Activated CD4-positive, alpha-beta memory T cell treated with anti-CD3 and anti-CD28 coated beads, Interleukin-2, amount 10 ng/mL, durations not matched to agents 7 days and 5 days (primary cell): ENCODE measurements around the gene NRG3. TPM values are rescaled to one million over a fixed set of nuclear protein-coding genes. Genes with fewer than 3 reads are reported as not detected.
"Not testable (repeated sequence)": the region's sequence is repeated elsewhere in the genome, so short reads cannot be mapped to it uniquely, and the experiment has no call there.

Source experiments
- CTCF ChIA-PET: fragments of 350-600 bp; sonication (Branson Sonifier 250); formaldehyde crosslinking; loops from one replicate; lab custom pipeline; 2021; ENCODE audit warnings: antibody characterized with exemption, inconsistent platforms; lab: Charles Lee
- POLR2A ChIA-PET: fragments of 350-600 bp; sonication (Branson Sonifier 250); formaldehyde crosslinking; loops from one replicate; lab custom pipeline; 2021; ENCODE audit warnings: antibody characterized with exemption; lab: Charles Lee
- DNase-seq: peaks from one replicate; pipeline ENCODE4 v3.0.0-alpha.2; 2020
- H3K27ac Mint-ChIP-seq: one replicate; pipeline ENCODE4 v1.8.0; 2021; ENCODE audit warnings: mild to moderate bottlenecking, mixed read lengths
- H3K27me3 Mint-ChIP-seq: one replicate; pipeline ENCODE4 v1.8.0; 2021; ENCODE audit warnings: mixed read lengths
- H3K36me3 Mint-ChIP-seq: one replicate; pipeline ENCODE4 v1.8.0; 2021; ENCODE audit warnings: low read depth, mixed read lengths
- H3K4me1 Mint-ChIP-seq: one replicate; pipeline ENCODE4 v1.8.0; 2021; ENCODE audit warnings: mixed read lengths
- H3K4me3 Mint-ChIP-seq: one replicate; pipeline ENCODE4 v1.8.0; 2021; ENCODE audit warnings: mild to moderate bottlenecking, mixed read lengths
- H3K9me3 Mint-ChIP-seq: one replicate; pipeline ENCODE4 v1.8.0; 2021; ENCODE audit warnings: mixed read lengths
- total RNA-seq, 2 experiments: library from RNA; stranded (reverse); gene quantifications; one replicate each; pipeline ENCODE4 v1.2.3, GENCODE V29; 2021

The NRG3 gene
- total RNA-seq, 2 experiments from 2014 or later: not detected

GRCh38 chr10:82934947-82935346, 1060.0 kb downstream of the NRG3 start:
- POLR2A ChIA-PET: no interaction called here
- no peaks in the 10 kb centered on the region for H3K36me3 Mint-ChIP-seq
- H3K4me3 Mint-ChIP-seq: no peak overlapping the region
- no peaks in the 10 kb centered on the region for H3K27me3 Mint-ChIP-seq
- H3K4me1 Mint-ChIP-seq: no peaks in the 10 kb centered on the region
- CTCF ChIA-PET: no interaction called here
- no peak overlapping the region for H3K27ac Mint-ChIP-seq
- no peak for DNase-seq
- H3K9me3 Mint-ChIP-seq: peaks cover 3% of the 10 kb centered on the region

GRCh38 chr10:82938331-82938730, 1063.3 kb downstream of the NRG3 start:
- Mint-ChIP-seq H3K9me3 (no peaks in the 10 kb centered on the region), H3K4me3 (no peak overlapping the region), H3K27ac (no peak overlapping the region), H3K4me1 (no peaks in the 10 kb centered on the region), H3K36me3 (no peaks in the 10 kb centered on the region), H3K27me3 (no peaks in the 10 kb centered on the region)
- DNase-seq: no peak
- ChIA-PET POLR2A (no interaction called here), CTCF (no interaction called here)

- no peak overlapping the region for H3K4me3 Mint-ChIP-seq
- H3K27ac Mint-ChIP-seq: no peak overlapping the region
- H3K4me1 Mint-ChIP-seq: no peaks in the 10 kb centered on the region
- H3K27me3 Mint-ChIP-seq: no peaks in the 10 kb centered on the region
- DNase-seq: no peak
- POLR2A ChIA-PET: no interaction called here
- no peaks in the 10 kb centered on the region for H3K36me3 Mint-ChIP-seq
- CTCF ChIA-PET: no interaction called here
- H3K9me3 Mint-ChIP-seq: peaks cover 3% of the 10 kb centered on the region
Measured at GRCh38 chr10:82942286-82943099, 1067.5 kb downstream of the NRG3 start.

- peaks cover 3% of the 10 kb centered on the region for H3K9me3 Mint-ChIP-seq
- no peaks in the 10 kb centered on the region for H3K27me3 Mint-ChIP-seq
- H3K4me3 Mint-ChIP-seq: no peak overlapping the region
- ChIA-PET POLR2A (no interaction called here), CTCF (no interaction called here)
- no peak for DNase-seq
- H3K4me1 Mint-ChIP-seq: no peaks in the 10 kb centered on the region
- H3K27ac Mint-ChIP-seq: no peak overlapping the region
- no peaks in the 10 kb centered on the region for H3K36me3 Mint-ChIP-seq
Measured at GRCh38 chr10:82943142-82943541, 1068.1 kb downstream of the NRG3 start.

- Mint-ChIP-seq H3K4me1 (no peaks in the 10 kb centered on the region), H3K27ac (no peak overlapping the region), H3K9me3 (peaks cover 3% of the 10 kb centered on the region), H3K36me3 (no peaks in the 10 kb centered on the region), H3K27me3 (no peaks in the 10 kb centered on the region), H3K4me3 (no peak overlapping the region)
- ChIA-PET CTCF (no interaction called here), POLR2A (no interaction called here)
- DNase-seq: no peak
Measured at GRCh38 chr10:82949816-82950575, 1075.0 kb downstream of the NRG3 start.

- H3K9me3 Mint-ChIP-seq: no peaks in the 10 kb centered on the region
- H3K4me1 Mint-ChIP-seq: no peaks in the 10 kb centered on the region
- DNase-seq: no peak
- H3K27ac Mint-ChIP-seq: no peak overlapping the region
- ChIA-PET POLR2A (no interaction called here), CTCF (no interaction called here)
- H3K36me3 Mint-ChIP-seq: no peaks in the 10 kb centered on the region
- H3K27me3 Mint-ChIP-seq: no peaks in the 10 kb centered on the region
- H3K4me3 Mint-ChIP-seq: no peak overlapping the region
Measured at GRCh38 chr10:82953331-82953730, 1078.3 kb downstream of the NRG3 start.

GRCh38 chr10:82953909-82954308, 1078.9 kb downstream of the NRG3 start:
- H3K27me3 Mint-ChIP-seq: no peaks in the 10 kb centered on the region
- H3K27ac Mint-ChIP-seq: no peak overlapping the region
- no peak overlapping the region for H3K4me3 Mint-ChIP-seq
- no peaks in the 10 kb centered on the region for H3K9me3 Mint-ChIP-seq
- ChIA-PET POLR2A (no interaction called here), CTCF (no interaction called here)
- no peaks in the 10 kb centered on the region for H3K4me1 Mint-ChIP-seq
- no peaks in the 10 kb centered on the region for H3K36me3 Mint-ChIP-seq
- DNase-seq: no peak

GRCh38 chr10:82960421-82961060, 1085.5 kb downstream of the NRG3 start:
- H3K9me3 Mint-ChIP-seq, H3K4me3 Mint-ChIP-seq, H3K27ac Mint-ChIP-seq, POLR2A ChIA-PET, H3K27me3 Mint-ChIP-seq, H3K4me1 Mint-ChIP-seq, DNase-seq, H3K36me3 Mint-ChIP-seq, CTCF ChIA-PET: not testable (repeated sequence)

- Mint-ChIP-seq H3K4me1 (no peaks in the 10 kb centered on the region), H3K9me3 (peaks cover 2% of the 10 kb centered on the region), H3K27ac (no peak overlapping the region), H3K27me3 (no peaks in the 10 kb centered on the region), H3K4me3 (no peak overlapping the region), H3K36me3 (no peaks in the 10 kb centered on the region)
- CTCF ChIA-PET: no interaction called here
- POLR2A ChIA-PET: no interaction called here
- DNase-seq: no peak
Measured at GRCh38 chr10:82961864-82962263, 1086.9 kb downstream of the NRG3 start.

- H3K36me3 Mint-ChIP-seq: no peaks in the 10 kb centered on the region
- no peak for DNase-seq
- H3K27ac Mint-ChIP-seq: no peak overlapping the region
- peaks cover 2% of the 10 kb centered on the region for H3K9me3 Mint-ChIP-seq
- no peaks in the 10 kb centered on the region for H3K27me3 Mint-ChIP-seq
- no peaks in the 10 kb centered on the region for H3K4me1 Mint-ChIP-seq
- H3K4me3 Mint-ChIP-seq: no peak overlapping the region
- CTCF ChIA-PET: no interaction called here
- POLR2A ChIA-PET: no interaction called here
Measured at GRCh38 chr10:82966130-82966529, 1091.1 kb downstream of the NRG3 start.

GRCh38 chr10:82968533-82968932, 1093.5 kb downstream of the NRG3 start:
- H3K9me3 Mint-ChIP-seq: peaks cover 2% of the 10 kb centered on the region
- H3K27me3 Mint-ChIP-seq: no peaks in the 10 kb centered on the region
- POLR2A ChIA-PET: no interaction called here

GRCh38 chr10:82969405-82969804, 1094.4 kb downstream of the NRG3 start:
- no peaks in the 10 kb centered on the region for H3K36me3 Mint-ChIP-seq
- DNase-seq: no peak
- H3K4me3 Mint-ChIP-seq: no peak overlapping the region

More at GRCh38 chr10:82968533-82968932, 1093.5 kb downstream of the NRG3 start:
- no peaks in the 10 kb centered on the region for H3K4me1 Mint-ChIP-seq
- no peak for DNase-seq
- H3K27ac Mint-ChIP-seq: no peak overlapping the region
- H3K4me3 Mint-ChIP-seq: no peak overlapping the region
- CTCF ChIA-PET: no interaction called here
- no peaks in the 10 kb centered on the region for H3K36me3 Mint-ChIP-seq

GRCh38 chr10:82980321-82980720, 1105.3 kb downstream of the NRG3 start:
- POLR2A ChIA-PET: no interaction called here
- H3K4me3 Mint-ChIP-seq: no peak overlapping the region
- peaks cover 6% of the 10 kb centered on the region for H3K9me3 Mint-ChIP-seq
- no peak overlapping the region for H3K27ac Mint-ChIP-seq
- CTCF ChIA-PET: no interaction called here
- H3K36me3 Mint-ChIP-seq: no peaks in the 10 kb centered on the region
- H3K4me1 Mint-ChIP-seq: no peaks in the 10 kb centered on the region
- no peaks in the 10 kb centered on the region for H3K27me3 Mint-ChIP-seq
- no peak for DNase-seq

More at GRCh38 chr10:82969405-82969804, 1094.4 kb downstream of the NRG3 start:
- POLR2A ChIA-PET: no interaction called here
- no peaks in the 10 kb centered on the region for H3K4me1 Mint-ChIP-seq
- no peaks in the 10 kb centered on the region for H3K27me3 Mint-ChIP-seq
- no peak overlapping the region for H3K27ac Mint-ChIP-seq
- no peaks in the 10 kb centered on the region for H3K9me3 Mint-ChIP-seq
- CTCF ChIA-PET: no interaction called here
